Measurements from ENCODE around the gene ACTR3C.
"Not testable (repeated sequence)": the region's sequence is repeated elsewhere in the genome, so short reads cannot be mapped to it uniquely, and the experiment has no call there.

DNA sequence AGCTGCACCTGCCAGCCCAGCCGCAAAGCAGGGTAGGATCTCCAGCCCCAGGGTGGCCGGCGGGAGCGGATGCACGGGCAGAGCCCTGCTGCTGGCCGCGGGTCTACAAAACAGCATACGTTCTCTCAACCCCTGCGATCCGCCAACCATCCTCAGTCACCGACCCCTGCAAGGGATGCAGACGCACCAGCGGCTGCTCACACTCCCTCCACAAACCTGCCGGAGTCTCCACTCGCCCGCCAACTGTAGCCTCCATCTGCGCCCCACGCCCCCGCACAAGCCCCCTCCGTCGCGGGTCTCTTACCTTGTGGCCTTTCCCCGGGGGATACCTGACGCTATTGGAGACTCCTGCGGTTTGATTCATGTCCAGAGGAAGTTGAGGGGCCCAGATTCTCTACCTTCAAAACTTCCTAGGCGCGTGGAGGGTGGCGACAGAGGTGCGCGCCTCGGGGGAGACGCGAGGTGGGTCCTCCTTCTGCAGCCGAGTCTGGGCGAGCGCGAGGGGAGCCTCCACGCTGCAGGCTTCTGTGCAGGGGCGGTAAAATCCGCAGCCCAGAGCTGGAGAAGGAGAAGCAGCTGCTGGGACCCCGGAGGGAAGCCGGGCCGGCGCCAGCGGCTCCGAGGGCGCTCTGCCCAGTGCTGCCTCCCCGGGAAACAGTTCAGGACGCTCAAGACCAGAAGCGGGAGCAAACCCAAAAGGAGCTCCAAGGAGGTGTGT lies 103.2 kb downstream of the ACTR3C start:
- TF ChIP-seq, protein P1, sequence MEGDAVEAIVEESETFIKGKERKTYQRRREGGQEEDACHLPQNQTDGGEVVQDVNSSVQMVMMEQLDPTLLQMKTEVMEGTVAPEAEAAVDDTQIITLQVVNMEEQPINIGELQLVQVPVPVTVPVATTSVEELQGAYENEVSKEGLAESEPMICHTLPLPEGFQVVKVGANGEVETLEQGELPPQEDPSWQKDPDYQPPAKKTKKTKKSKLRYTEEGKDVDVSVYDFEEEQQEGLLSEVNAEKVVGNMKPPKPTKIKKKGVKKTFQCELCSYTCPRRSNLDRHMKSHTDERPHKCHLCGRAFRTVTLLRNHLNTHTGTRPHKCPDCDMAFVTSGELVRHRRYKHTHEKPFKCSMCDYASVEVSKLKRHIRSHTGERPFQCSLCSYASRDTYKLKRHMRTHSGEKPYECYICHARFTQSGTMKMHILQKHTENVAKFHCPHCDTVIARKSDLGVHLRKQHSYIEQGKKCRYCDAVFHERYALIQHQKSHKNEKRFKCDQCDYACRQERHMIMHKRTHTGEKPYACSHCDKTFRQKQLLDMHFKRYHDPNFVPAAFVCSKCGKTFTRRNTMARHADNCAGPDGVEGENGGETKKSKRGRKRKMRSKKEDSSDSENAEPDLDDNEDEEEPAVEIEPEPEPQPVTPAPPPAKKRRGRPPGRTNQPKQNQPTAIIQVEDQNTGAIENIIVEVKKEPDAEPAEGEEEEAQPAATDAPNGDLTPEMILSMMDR (IDR thresholded peaks at IDR 0.05), result not testable (repeated sequence)
- TF ChIP-seq POLR2A (IDR thresholded peaks at IDR 0.05; ENCODE audit: low read depth); EP300 (IDR thresholded peaks at IDR 0.05); POLR2AphosphoS5 (IDR thresholded peaks at IDR 0.05): not testable (repeated sequence)
